ENCODE measurements around the gene SLC6A6.

DNA sequence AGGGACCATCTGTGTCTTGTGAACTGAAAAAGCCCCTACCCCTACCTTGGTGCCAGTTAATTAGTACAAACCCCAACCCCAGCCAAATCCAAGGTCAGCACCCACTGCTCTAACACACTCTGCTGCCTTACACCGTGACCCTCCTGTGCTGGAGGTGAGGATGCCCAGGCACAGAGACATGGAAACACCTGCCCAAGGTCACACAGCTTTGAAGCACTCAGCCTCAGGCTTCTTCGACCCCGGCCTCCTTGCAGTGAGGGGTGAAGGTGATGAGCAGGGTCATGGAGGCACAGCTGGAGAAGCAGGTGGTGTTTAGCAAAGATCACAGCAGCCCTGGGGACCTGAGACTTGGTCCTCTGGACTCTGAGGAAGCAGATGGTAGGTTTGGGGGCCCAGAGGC is 39.0 kb upstream of the SLC6A6 start:
- TF ChIP-seq, protein P1, sequence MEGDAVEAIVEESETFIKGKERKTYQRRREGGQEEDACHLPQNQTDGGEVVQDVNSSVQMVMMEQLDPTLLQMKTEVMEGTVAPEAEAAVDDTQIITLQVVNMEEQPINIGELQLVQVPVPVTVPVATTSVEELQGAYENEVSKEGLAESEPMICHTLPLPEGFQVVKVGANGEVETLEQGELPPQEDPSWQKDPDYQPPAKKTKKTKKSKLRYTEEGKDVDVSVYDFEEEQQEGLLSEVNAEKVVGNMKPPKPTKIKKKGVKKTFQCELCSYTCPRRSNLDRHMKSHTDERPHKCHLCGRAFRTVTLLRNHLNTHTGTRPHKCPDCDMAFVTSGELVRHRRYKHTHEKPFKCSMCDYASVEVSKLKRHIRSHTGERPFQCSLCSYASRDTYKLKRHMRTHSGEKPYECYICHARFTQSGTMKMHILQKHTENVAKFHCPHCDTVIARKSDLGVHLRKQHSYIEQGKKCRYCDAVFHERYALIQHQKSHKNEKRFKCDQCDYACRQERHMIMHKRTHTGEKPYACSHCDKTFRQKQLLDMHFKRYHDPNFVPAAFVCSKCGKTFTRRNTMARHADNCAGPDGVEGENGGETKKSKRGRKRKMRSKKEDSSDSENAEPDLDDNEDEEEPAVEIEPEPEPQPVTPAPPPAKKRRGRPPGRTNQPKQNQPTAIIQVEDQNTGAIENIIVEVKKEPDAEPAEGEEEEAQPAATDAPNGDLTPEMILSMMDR (IDR thresholded peaks at IDR 0.05; ENCODE audit: low read length), result no peak
- TF ChIP-seq EZH2phosphoT487 (IDR thresholded peaks at IDR 0.05; ENCODE audit: low read length), result no peak
